IPS-NIHi11 (cell line): ENCODE results near the gene SPRYD7.
"Not testable (repeated sequence)": the region's sequence is repeated elsewhere in the genome, so short reads cannot be mapped to it uniquely, and the experiment has no call there.

Experiments used
- DNase-seq: peaks from one replicate; pipeline ENCODE4 v3.0.0; 2012; ENCODE audit warnings: mixed read lengths, low spot score

Gene SPRYD7

GRCh38 chr13:49932868-49933267, 3.3 kb downstream of the SPRYD7 start:
- no peak for DNase-seq

DNA sequence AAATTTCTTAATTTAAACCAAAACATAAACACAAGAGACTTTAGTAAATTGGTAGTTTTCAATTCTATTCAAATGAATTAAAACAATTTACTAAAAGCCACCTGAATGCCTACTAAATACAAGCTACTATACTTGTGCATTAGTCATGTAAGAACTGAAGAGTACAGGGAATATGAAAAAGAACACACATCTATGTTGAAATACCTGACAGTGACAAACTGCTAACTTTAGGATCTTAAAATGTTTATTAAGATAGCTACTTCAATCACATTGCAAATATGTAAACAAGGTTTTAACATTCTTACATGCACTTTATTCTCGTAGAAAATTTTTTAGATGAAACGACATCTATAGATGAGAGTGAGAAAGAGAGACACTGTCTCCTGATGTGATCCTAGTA, 4.1 kb downstream of the SPRYD7 start:
- DNase-seq = no peak

- no peak for DNase-seq
Observed at GRCh38 chr13:49927755-49928154, 8.4 kb downstream of the SPRYD7 start.

GRCh38 chr13:49925881-49926418, 10.2 kb downstream of the SPRYD7 start:
- DNase-seq = no peak

GRCh38 chr13:49922301-49922700, 13.8 kb downstream of the SPRYD7 start:
- DNase-seq = no peak

- not testable (repeated sequence) for DNase-seq
Observed at GRCh38 chr13:49920969-49921368, 15.2 kb downstream of the SPRYD7 start.

DNA sequence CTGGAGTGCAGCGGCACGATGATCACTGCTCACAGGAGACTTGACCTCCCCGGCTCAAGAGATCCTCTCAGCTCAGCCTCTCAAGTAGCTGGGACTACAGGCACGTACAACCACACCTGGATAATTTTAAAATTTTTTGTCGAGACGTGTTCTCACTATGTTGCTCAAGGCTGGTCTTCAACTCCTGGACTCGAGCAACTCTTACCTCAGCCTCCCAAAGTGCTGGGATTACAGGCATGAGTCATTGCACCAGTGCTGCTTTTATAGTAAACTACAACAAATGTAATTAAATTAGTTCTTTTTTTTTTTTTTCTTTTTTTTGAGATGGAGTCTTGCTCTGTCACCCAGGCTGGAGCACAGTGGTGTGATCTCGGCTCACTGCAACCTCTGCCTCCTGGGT, 18.0 kb downstream of the SPRYD7 start:
- DNase-seq = not testable (repeated sequence)

GRCh38 chr13:49914947-49915346, 21.2 kb downstream of the SPRYD7 start:
- DNase-seq = no peak

DNA sequence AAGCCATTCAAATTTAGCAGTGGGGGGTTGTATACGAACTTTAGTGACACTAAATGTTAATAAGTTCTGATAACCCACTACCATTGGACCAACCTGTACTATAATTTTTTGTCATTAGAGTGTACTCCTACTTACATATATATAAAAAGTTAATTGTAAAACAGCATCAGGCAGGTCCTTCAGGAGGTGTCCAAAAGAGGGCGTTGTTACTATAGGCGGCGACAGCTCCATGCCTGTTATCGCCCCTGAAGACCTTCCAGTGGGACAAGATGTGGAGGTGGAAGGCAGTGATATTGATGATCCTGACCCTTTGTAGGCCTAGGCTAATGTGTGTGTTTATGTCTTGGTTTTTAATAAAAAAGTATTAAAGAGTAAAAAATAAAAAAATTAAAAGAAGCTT, 27.5 kb downstream of the SPRYD7 start:
- DNase-seq = no peak

GRCh38 chr13:49904729-49905456, 31.2 kb downstream of the SPRYD7 start:
- no peak for DNase-seq

- DNase-seq = no peak
Observed at GRCh38 chr13:49898792-49899191, 37.3 kb downstream of the SPRYD7 start.

- no peak for DNase-seq
Observed at GRCh38 chr13:49897713-49898112, 38.4 kb downstream of the SPRYD7 start.

DNA sequence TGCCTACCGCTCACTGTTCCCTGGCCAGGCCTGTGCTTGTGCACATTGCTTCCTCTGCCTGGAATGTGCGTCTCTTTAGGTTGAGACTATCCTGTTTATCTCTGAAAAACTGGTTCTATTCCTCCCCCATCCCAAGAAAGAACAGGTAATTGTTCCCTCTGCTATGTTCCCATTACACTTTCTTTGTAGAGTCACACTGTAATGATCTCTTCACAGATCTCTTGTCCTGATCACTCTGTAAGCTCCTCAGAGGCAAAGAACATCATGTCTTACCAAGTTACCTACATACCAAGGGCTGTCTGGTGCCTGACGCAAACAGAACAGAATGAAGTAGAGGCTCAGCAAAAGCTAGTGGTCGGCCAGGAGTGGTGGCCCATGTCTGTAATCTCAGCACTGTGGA, 40.3 kb downstream of the SPRYD7 start:
- no peak for DNase-seq

GRCh38 chr13:49893591-49893990, 42.5 kb downstream of the SPRYD7 start:
- no peak for DNase-seq

- no peak for DNase-seq
Observed at GRCh38 chr13:49890376-49890775, 45.8 kb downstream of the SPRYD7 start.

- DNase-seq = no peak
Observed at GRCh38 chr13:49878682-49879081, 57.5 kb downstream of the SPRYD7 start.

DNA sequence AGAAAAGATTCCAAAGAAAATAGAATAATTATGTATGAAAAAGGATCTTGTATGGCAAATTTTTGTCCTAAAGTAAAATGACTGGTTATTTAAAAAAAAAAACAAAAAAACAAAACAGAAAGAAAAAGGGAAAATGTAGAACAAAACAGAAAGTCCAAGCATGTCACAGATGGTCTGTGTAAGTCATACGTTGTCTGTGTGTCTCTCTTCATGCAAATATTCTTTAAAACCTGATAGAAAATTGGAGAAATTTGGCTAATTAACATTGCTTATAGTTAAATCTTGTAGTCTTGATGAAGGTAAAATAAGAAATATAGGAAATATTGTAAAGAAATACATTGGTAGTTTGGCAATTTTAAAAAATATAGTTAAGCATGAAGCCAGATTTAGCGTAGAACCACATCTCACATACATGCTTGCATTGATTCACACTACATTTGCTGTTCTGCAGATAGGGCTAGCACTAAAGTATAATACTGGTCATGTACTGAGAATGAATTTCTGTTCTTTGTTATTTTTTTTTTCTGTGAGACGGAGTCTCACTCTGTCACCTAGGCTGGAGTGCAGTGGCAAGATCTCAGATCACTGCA, 58.4 kb downstream of the SPRYD7 start:
- DNase-seq = no peak

DNA sequence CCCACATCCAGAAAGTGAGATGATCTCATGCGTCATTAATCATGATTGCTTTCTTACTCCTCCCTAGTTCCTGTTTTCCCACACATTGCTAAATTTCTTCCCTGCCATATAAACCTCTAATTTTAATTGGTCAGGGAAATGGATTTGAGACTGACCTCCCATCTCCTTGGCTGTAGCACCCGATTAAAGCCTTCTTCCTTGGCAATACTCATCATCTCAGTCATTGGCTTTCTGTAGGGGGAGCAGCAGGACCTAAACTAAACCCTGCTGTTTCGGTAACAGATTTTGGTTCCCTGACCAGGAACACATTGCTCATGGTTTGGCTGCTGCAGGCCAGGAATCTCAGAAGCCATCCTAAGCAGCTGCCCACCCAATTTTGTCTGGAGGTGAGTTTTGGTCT, 61.7 kb downstream of the SPRYD7 start:
- no peak for DNase-seq

DNA sequence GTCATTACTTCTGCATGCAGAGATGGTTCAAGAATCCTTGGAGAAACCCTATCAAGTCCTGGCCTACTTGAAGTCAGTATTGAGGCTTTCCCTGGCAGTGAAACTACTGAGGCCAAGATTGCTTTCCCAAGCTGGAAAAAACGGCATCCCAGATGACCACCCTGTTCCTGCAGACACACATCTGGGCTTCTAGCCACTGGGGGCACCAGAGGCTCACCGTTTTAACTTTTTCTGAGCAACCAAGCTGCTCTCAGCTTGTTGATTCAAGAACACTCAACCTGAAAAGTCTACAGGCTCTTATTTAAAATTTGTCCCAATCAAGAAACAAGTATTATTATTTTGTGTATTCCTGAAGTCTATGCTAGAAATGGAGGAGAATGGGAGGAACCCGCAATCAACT, 66.6 kb downstream of the SPRYD7 start:
- peak; percentile 62 for DNase-seq

DNA sequence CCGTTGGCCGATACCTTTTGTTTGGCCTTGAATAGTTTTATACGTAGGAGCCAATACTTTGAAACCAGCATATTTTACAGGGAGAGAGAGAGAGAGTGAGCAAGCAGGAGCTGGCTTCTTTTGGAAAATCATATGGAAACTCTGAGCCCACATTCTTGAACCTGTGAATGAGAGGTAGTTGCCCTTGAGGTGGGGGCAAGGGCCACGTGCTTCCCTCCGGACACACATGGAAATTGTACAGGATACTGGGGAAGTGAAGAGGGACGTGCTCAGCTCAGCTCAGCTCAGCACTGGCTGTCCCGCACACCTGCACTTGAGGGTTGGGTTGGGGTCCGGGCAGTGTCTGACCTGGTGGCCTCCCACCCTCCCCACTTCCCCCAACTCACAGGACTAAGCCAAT, 68.3 kb downstream of the SPRYD7 start:
- DNase-seq = no peak

GRCh38 chr13:49865218-49865617, 70.9 kb downstream of the SPRYD7 start:
- DNase-seq = no peak

GRCh38 chr13:49864509-49864908, 71.6 kb downstream of the SPRYD7 start:
- no peak for DNase-seq
